ENCODE measurements around the gene VIPR2.
"Not testable (repeated sequence)": the region's sequence is repeated elsewhere in the genome, so short reads cannot be mapped to it uniquely, and the experiment has no call there.

The VIPR2 gene

DNA sequence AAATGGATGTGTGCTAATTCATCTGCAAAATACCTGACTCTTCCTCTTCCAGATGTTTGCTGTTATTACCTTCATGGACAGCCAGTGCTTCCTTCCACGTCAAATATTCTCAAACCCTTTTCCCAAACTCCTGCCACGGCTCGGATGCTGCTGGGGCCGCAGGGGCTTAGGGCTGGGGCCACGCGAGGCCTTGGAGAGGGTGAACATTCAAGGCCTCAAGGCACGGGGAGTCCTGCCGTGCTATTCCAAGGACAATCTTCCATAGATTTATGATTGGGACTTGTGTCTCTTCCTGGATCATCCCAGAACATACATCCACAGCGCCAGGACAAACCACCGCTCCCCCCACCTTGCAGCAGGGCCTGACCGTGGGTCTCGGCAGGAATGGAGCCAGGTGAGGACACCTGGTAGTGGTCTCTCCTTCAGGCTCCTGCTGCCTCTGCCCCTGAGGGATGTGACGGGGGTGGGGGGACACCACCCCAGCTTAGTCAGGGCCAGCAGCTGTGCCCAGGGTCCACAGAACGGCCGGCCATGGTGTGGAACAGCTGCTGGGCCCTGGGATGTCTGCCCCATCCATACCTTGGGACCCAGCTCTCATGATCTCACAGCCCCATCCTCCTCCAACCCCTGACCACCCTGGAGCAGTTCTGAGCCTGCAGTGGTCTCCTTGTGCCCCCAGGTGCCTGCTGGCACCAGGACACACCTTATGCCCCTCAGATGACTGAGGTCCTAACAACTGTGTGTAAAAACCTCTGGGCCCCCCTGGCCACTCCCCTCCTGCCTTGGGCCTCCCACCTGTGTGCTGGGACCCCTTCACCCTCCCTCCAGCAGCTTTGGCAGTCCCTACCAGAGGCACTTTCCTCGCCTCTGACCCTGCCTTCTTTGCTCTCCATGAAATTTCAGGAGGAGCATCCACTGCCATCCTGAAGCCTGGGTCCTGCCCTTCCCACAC is 16.7 kb downstream of the VIPR2 start:
- Histone ChIP-seq H3K4me2 (no peak overlapping the region), H3K27ac (no peak overlapping the region), H3K9ac (no peak overlapping the region), H3K27me3 (ENCODE audit: insufficient read depth, low read depth) (no peaks in the 10 kb centered on the region), H3K4me1 (ENCODE audit: low read depth, poor library complexity, severe bottlenecking) (no peaks in the 10 kb centered on the region), H3K4me3 (IDR thresholded peaks at IDR 0.05; ENCODE audit: insufficient read depth, low read depth, low read length) (no peak overlapping the region), H3K79me2 (ENCODE audit: insufficient read depth, low read depth) (no peaks in the 10 kb centered on the region), H3K36me3 (ENCODE audit: insufficient read depth) (no peaks in the 10 kb centered on the region), H4K20me1 (ENCODE audit: insufficient read depth) (no peaks in the 10 kb centered on the region), H2AFZ (ENCODE audit: low read depth) (no peak overlapping the region)
- TF ChIP-seq, protein P1, sequence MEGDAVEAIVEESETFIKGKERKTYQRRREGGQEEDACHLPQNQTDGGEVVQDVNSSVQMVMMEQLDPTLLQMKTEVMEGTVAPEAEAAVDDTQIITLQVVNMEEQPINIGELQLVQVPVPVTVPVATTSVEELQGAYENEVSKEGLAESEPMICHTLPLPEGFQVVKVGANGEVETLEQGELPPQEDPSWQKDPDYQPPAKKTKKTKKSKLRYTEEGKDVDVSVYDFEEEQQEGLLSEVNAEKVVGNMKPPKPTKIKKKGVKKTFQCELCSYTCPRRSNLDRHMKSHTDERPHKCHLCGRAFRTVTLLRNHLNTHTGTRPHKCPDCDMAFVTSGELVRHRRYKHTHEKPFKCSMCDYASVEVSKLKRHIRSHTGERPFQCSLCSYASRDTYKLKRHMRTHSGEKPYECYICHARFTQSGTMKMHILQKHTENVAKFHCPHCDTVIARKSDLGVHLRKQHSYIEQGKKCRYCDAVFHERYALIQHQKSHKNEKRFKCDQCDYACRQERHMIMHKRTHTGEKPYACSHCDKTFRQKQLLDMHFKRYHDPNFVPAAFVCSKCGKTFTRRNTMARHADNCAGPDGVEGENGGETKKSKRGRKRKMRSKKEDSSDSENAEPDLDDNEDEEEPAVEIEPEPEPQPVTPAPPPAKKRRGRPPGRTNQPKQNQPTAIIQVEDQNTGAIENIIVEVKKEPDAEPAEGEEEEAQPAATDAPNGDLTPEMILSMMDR (conservative IDR thresholded peaks at IDR 0.05; ENCODE audit: low read depth, low read length), result no peak

DNA sequence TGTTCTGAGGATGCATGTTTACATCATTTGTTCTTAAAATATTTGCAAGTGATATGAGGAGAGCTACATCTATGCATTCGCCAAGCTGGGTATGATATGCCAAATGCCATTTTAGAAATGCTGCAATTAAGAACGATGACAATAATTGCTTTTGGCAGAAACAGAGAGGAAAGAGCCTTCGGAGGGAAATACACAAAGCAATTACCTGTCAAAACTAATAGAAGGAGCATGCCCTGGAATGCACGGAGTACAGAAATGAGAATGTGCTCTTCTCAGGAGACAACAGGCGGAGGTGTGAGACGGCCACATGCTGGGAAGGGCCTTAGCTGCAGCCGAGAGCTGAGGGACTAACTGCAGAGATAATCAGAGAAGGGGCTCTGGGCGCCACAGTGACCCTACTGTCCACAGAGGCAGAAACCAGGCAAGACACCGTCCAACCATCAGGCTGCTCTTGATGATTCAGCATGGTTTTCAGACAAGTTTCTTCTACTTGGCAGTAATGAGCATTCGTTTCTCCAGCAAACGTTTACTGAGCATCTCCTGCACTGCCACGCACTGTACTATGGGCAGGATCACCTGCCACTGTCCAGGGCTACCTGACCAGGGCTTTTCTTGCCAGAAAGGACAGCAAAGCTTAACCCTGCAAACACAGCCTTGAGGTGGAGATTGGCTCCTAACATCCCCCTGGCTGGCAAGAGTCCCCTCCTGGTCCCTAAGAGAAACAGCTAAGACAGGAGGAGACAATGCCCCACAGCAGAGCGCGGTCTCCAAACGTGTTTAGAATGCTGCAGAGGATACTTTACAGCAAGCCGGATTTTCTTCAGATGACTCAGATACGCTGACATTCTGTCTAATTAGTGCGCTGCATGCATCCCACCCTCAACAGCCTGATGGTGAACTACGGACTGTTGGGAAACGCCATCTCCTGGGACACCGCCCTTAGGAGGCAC is 18.1 kb downstream of the VIPR2 start:
- H4K20me1 ChIP-seq (ENCODE audit: insufficient read depth), result no peaks in the 10 kb centered on the region
- no peaks in the 10 kb centered on the region for H3K79me2 ChIP-seq (ENCODE audit: insufficient read depth, low read depth)
- H3K36me3 ChIP-seq (ENCODE audit: insufficient read depth), result no peaks in the 10 kb centered on the region
- H3K4me1 ChIP-seq (ENCODE audit: low read depth, poor library complexity, severe bottlenecking), result no peaks in the 10 kb centered on the region
- no peak overlapping the region for H3K27ac ChIP-seq
- H3K4me3 ChIP-seq (IDR thresholded peaks at IDR 0.05; ENCODE audit: insufficient read depth, low read depth, low read length), result no peak overlapping the region
- H2AFZ ChIP-seq (ENCODE audit: low read depth), result no peak overlapping the region
- no peaks in the 10 kb centered on the region for H3K27me3 ChIP-seq (ENCODE audit: insufficient read depth, low read depth)
- no peak overlapping the region for H3K9ac ChIP-seq
- TF ChIP-seq, protein P1 (conservative IDR thresholded peaks at IDR 0.05; ENCODE audit: low read depth, low read length), result no peak
- no peak overlapping the region for H3K4me2 ChIP-seq

DNA sequence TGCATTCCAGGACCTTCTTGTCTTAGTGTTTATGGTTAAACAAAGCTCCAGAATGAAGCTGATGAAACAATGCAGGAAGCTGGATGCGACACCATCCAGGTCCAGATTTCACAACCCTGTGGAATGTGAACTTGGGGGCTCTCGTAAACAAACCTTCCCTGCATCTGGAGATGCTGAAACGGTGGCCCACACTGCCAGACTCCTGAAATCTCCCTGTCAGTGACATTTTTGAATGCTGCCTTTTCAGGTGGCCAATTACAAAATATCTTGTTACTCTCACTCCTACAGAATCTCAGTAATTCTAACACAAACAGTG is 18.8 kb downstream of the VIPR2 start:
- Histone ChIP-seq H4K20me1 (ENCODE audit: insufficient read depth) (no peaks in the 10 kb centered on the region), H3K27ac (no peak overlapping the region), H3K79me2 (ENCODE audit: insufficient read depth, low read depth) (no peaks in the 10 kb centered on the region), H3K4me1 (ENCODE audit: low read depth, poor library complexity, severe bottlenecking) (no peaks in the 10 kb centered on the region), H3K27me3 (ENCODE audit: insufficient read depth, low read depth) (no peaks in the 10 kb centered on the region), H3K36me3 (ENCODE audit: insufficient read depth) (no peaks in the 10 kb centered on the region), H3K4me3 (IDR thresholded peaks at IDR 0.05; ENCODE audit: insufficient read depth, low read depth, low read length) (no peak overlapping the region), H2AFZ (ENCODE audit: low read depth) (no peak overlapping the region), H3K9ac (no peak overlapping the region), H3K4me2 (no peak overlapping the region)
- TF ChIP-seq, protein P1 (conservative IDR thresholded peaks at IDR 0.05; ENCODE audit: low read depth, low read length), result no peak

DNA sequence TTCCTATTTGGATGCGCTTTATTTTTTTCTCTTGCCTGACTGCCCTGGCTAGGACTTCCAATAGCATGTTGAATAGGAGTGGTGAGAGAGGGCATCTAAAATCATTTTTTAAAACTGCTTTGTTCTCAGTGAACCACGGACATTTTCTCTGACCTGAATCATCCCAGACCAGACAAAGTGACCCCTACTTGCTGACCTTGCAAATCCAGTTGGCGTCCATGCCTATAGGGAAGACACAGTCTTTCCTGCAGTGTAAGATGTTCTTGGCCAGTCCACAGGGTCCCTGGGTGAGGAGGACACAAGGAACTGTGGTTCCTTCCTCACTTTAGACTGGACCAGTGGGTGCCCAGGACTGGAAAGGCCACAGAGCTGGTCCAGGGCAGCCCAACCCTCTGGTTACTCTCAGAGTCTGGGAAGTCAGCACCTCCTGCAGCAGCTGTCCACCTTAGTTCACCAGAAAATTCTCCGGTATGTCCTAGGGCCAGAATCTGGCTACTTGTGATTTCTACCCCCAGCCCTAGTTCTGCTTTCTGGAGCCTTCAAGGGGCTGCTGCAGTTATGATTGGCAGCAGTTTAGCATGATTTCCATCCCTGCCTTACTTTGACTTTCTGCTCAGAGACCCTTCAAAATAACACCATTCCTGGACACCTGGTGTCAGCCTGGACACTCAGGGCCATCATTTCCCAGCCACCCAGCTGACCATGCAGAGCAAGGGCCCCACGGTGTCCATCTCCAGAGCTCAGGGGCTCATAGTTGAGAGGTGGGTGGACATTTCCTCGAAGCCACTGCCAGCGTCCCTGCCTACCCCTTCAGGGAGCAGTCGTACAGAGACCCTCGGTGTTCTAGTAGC is 19.3 kb downstream of the VIPR2 start:
- TF ChIP-seq, protein P1 (conservative IDR thresholded peaks at IDR 0.05; ENCODE audit: low read depth, low read length), result no peak
- H3K9ac ChIP-seq, result no peak overlapping the region
- H3K4me2 ChIP-seq, result no peak overlapping the region
- H3K36me3 ChIP-seq (ENCODE audit: insufficient read depth), result no peaks in the 10 kb centered on the region
- no peaks in the 10 kb centered on the region for H3K27me3 ChIP-seq (ENCODE audit: insufficient read depth, low read depth)
- no peak overlapping the region for H3K4me3 ChIP-seq (IDR thresholded peaks at IDR 0.05; ENCODE audit: insufficient read depth, low read depth, low read length)
- H2AFZ ChIP-seq (ENCODE audit: low read depth), result no peak overlapping the region
- H3K27ac ChIP-seq, result no peak overlapping the region
- H3K4me1 ChIP-seq (ENCODE audit: low read depth, poor library complexity, severe bottlenecking), result no peaks in the 10 kb centered on the region
- no peaks in the 10 kb centered on the region for H3K79me2 ChIP-seq (ENCODE audit: insufficient read depth, low read depth)
- H4K20me1 ChIP-seq (ENCODE audit: insufficient read depth), result no peaks in the 10 kb centered on the region

DNA sequence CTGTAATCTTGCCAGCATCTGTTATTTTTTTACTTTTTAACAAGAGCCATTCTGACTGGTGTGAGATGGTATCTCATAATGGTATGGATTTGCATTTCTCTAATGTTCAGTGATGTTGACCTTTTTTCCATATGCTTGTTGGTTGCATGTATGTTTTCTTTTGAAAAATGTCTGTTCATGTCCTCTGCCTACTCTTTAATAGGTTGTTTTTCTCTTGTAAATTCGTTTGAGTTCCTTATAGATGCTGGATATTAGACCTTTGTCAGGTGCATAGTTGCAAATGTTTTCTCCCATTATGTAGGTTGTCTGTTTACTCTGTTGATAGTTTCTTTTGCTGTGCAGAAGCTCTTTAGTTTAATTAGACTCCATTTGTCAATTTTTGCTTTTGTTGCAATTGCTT is 20.9 kb downstream of the VIPR2 start:
- H3K27ac ChIP-seq; H3K4me2 ChIP-seq; H3K4me3 ChIP-seq (IDR thresholded peaks at IDR 0.05; ENCODE audit: insufficient read depth, low read depth, low read length); H4K20me1 ChIP-seq (ENCODE audit: insufficient read depth); H3K9ac ChIP-seq; H2AFZ ChIP-seq (ENCODE audit: low read depth); H3K79me2 ChIP-seq (ENCODE audit: insufficient read depth, low read depth); H3K27me3 ChIP-seq (ENCODE audit: insufficient read depth, low read depth); H3K4me1 ChIP-seq (ENCODE audit: low read depth, poor library complexity, severe bottlenecking); H3K36me3 ChIP-seq (ENCODE audit: insufficient read depth): not testable (repeated sequence)

DNA sequence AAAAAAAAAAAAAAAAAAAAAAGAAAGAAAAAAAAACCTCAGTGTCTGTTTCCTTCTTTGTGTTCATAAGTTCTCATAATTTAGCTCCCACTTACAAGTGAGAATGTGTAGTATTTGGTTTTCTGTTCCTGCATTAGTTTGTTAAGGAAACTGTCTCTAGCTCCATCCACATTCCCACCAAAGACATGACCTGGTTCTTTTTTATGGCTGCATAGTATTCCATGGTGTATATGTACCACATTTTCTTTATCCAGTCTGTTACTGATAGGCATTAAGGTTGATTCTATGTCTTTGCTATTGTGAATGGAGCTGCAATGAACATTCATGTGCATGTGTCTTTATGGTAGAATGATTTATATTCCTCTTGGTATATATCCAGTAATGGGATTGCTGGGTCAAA is 21.4 kb downstream of the VIPR2 start:
- H3K27ac ChIP-seq; H3K4me2 ChIP-seq; H4K20me1 ChIP-seq (ENCODE audit: insufficient read depth); H2AFZ ChIP-seq (ENCODE audit: low read depth); H3K27me3 ChIP-seq (ENCODE audit: insufficient read depth, low read depth); H3K4me1 ChIP-seq (ENCODE audit: low read depth, poor library complexity, severe bottlenecking); H3K36me3 ChIP-seq (ENCODE audit: insufficient read depth); H3K4me3 ChIP-seq (IDR thresholded peaks at IDR 0.05; ENCODE audit: insufficient read depth, low read depth, low read length); H3K79me2 ChIP-seq (ENCODE audit: insufficient read depth, low read depth); H3K9ac ChIP-seq: not testable (repeated sequence)

Data from KMS-11 (cell line).